ENCODE measurements around the gene ARHGAP42.

DNA sequence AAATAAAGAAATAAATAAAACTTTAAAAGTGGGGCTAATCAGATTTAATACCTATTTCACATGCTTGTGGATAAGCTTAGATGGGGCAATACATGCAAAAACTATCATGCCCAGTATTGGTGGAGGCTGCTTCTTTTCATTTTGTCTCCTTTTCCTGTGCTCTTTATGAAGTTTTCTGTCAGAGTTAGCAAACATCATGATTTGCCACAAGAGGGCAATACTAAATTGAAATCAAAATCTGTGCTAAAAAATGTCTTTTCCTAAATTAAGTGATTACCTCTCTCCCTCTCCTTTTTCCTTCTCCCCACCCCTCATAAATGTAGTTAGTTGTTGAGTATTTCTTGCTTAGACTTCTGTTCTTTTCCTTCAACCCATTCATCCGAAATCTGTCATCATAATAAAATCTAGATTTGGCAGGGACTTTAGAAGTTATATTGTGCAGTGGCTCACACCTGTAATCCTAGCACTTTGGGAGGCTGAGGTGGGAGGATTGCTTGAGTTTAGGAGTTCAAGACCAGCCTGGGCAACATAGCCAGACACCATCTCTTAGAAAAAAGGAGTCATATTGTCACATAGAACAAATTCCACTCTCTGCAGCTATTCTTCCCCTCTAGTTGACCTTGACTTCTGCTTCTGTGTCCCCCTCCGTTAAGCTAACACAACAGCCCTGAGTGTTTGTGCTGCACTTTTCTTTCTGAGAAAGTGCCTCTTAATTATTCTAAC is 4.7 kb upstream of the ARHGAP42 start:
- TF ChIP-seq, protein P1, sequence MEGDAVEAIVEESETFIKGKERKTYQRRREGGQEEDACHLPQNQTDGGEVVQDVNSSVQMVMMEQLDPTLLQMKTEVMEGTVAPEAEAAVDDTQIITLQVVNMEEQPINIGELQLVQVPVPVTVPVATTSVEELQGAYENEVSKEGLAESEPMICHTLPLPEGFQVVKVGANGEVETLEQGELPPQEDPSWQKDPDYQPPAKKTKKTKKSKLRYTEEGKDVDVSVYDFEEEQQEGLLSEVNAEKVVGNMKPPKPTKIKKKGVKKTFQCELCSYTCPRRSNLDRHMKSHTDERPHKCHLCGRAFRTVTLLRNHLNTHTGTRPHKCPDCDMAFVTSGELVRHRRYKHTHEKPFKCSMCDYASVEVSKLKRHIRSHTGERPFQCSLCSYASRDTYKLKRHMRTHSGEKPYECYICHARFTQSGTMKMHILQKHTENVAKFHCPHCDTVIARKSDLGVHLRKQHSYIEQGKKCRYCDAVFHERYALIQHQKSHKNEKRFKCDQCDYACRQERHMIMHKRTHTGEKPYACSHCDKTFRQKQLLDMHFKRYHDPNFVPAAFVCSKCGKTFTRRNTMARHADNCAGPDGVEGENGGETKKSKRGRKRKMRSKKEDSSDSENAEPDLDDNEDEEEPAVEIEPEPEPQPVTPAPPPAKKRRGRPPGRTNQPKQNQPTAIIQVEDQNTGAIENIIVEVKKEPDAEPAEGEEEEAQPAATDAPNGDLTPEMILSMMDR (IDR thresholded peaks at IDR 0.05), result peak; percentile 77
- TF ChIP-seq POLR2AphosphoS5 (IDR thresholded peaks at IDR 0.05; ENCODE audit: low read depth, low read length) (no peak), TCF7L2 (IDR thresholded peaks at IDR 0.05; ENCODE audit: low read depth, low read length) (no peak)
- TF ChIP-seq, protein P2, sequence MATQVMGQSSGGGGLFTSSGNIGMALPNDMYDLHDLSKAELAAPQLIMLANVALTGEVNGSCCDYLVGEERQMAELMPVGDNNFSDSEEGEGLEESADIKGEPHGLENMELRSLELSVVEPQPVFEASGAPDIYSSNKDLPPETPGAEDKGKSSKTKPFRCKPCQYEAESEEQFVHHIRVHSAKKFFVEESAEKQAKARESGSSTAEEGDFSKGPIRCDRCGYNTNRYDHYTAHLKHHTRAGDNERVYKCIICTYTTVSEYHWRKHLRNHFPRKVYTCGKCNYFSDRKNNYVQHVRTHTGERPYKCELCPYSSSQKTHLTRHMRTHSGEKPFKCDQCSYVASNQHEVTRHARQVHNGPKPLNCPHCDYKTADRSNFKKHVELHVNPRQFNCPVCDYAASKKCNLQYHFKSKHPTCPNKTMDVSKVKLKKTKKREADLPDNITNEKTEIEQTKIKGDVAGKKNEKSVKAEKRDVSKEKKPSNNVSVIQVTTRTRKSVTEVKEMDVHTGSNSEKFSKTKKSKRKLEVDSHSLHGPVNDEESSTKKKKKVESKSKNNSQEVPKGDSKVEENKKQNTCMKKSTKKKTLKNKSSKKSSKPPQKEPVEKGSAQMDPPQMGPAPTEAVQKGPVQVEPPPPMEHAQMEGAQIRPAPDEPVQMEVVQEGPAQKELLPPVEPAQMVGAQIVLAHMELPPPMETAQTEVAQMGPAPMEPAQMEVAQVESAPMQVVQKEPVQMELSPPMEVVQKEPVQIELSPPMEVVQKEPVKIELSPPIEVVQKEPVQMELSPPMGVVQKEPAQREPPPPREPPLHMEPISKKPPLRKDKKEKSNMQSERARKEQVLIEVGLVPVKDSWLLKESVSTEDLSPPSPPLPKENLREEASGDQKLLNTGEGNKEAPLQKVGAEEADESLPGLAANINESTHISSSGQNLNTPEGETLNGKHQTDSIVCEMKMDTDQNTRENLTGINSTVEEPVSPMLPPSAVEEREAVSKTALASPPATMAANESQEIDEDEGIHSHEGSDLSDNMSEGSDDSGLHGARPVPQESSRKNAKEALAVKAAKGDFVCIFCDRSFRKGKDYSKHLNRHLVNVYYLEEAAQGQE (IDR thresholded peaks at IDR 0.05; ENCODE audit: insufficient read depth in 1 of 2, low read depth in 2 of 2, low read length in 1 of 2), result no peak

Data from Panc1 (cell line).